Keratinocyte (primary cell): ENCODE results near the gene GALNT7. TPM values are rescaled to one million over a fixed set of nuclear protein-coding genes. Genes with fewer than 3 reads are reported as not detected.
A peak's percentile ranks its signal among the peaks of the same experiment; 100 is the strongest.

Source experiments
- DNase-seq: peaks from one replicate; pipeline ENCODE4 v3.0.0-alpha.2; 2011; ENCODE audit warnings: low read depth, missing footprints, low spot score
- FAIRE-seq: peaks from 2 replicates; lab custom pipeline; 2011; peaks lifted over from hg19 to GRCh38; lab: Jason Lieb, UNC
- H2AFZ ChIP-seq: 2 replicates; pipeline ENCODE4 v1.6.0; 2012; ENCODE audit warnings: low read length, control low read depth, inconsistent platforms; ENCODE audit not compliant: control insufficient read depth
- H3K27ac ChIP-seq: 2 replicates; pipeline ENCODE4 v1.5.1; 2011; ENCODE audit warnings: low read length; ENCODE audit not compliant: control insufficient read depth, insufficient read depth
- H3K27me3 ChIP-seq: 3 replicates; pipeline ENCODE4 v1.6.0; 2011; ENCODE audit warnings: low read length; ENCODE audit not compliant: control insufficient read depth, insufficient read depth; ENCODE audit errors: extremely low read depth
- H3K36me3 ChIP-seq, 2 experiments: 2 replicates in 1 of 2; 3 replicates in 1 of 2; pipeline ENCODE4 v1.5.1; 2011; ENCODE audit warnings: low read length in 2 of 2, mild to moderate bottlenecking in 1 of 2; ENCODE audit not compliant: control insufficient read depth in 2 of 2, insufficient read depth in 2 of 2; ENCODE audit errors: extremely low read depth in 1 of 2
- H3K4me1 ChIP-seq: 3 replicates; pipeline ENCODE4 v1.5.1; 2011; ENCODE audit warnings: low read length; ENCODE audit not compliant: control insufficient read depth, insufficient read depth; ENCODE audit errors: extremely low read depth
- H3K4me2 ChIP-seq: 3 replicates; pipeline ENCODE4 v1.6.0; 2011; ENCODE audit warnings: low read depth, low read length; ENCODE audit not compliant: control insufficient read depth, insufficient read depth; ENCODE audit errors: extremely low read depth
- H3K4me3 ChIP-seq, 3 experiments: fragments of 200-600 bp in 1 of 3; sonication (generic) in 1 of 3; 2 replicates in 2 of 3; 3 replicates in 1 of 3; pipeline ENCODE4 v1.5.1; 2011 to 2016; ENCODE audit warnings: low read length in 3 of 3, mild to moderate bottlenecking in 3 of 3, control low read depth in 2 of 3, inconsistent platforms in 1 of 3, low read depth in 1 of 3, mixed read lengths in 1 of 3, mixed run types in 1 of 3, moderate library complexity in 1 of 3; ENCODE audit not compliant: control insufficient read depth in 2 of 3, insufficient read depth in 2 of 3; ENCODE audit errors: extremely low read depth in 1 of 3
- H3K79me2 ChIP-seq: 2 replicates; pipeline ENCODE4 v1.6.0; 2012; ENCODE audit warnings: low read length; ENCODE audit not compliant: control insufficient read depth, insufficient read depth
- H3K9ac ChIP-seq: 3 replicates; pipeline ENCODE4 v1.6.0; 2011; ENCODE audit warnings: low read length; ENCODE audit not compliant: control insufficient read depth, insufficient read depth; ENCODE audit errors: extremely low read depth
- H3K9me1 ChIP-seq: 3 replicates; pipeline ENCODE4 v1.6.0; 2011; ENCODE audit warnings: low read length; ENCODE audit not compliant: control insufficient read depth, insufficient read depth; ENCODE audit errors: extremely low read depth
- H3K9me3 ChIP-seq: 2 replicates; pipeline ENCODE4 v1.5.1; 2012; ENCODE audit warnings: low read depth, low read length; ENCODE audit not compliant: control insufficient read depth
- H4K20me1 ChIP-seq: 3 replicates; pipeline ENCODE4 v1.6.0; 2011; ENCODE audit warnings: low read length; ENCODE audit not compliant: control insufficient read depth, insufficient read depth; ENCODE audit errors: extremely low read depth
- CTCF ChIP-seq, 3 experiments: IDR thresholded peaks in 1 of 3; conservative IDR thresholded peaks in 1 of 3; optimal IDR thresholded peaks in 1 of 3; 2 replicates in 2 of 3; 3 replicates in 1 of 3; pipeline versions ENCODE3 to v1.5.1; 2011; ENCODE audit warnings: low read length in 3 of 3, mild to moderate bottlenecking in 3 of 3, moderate library complexity in 2 of 3, control low read depth in 1 of 3, inconsistent platforms in 1 of 3; ENCODE audit not compliant: insufficient read depth in 2 of 3; ENCODE audit errors: extremely low read depth in 1 of 3
- EZH2 ChIP-seq: IDR thresholded peaks from one replicate; pipeline ENCODE4 v1.6.1; 2012; ENCODE audit warnings: inconsistent platforms, mild to moderate bottlenecking, low read length, moderate library complexity
- dilution Hi-C: fragments of 300-500 bp; cut with MboI; formaldehyde crosslinking; loops from one replicate; pipeline ENCODE4 v1.7.0; 2020; ENCODE audit warnings: low sequenced_read_pairs; ENCODE audit not compliant: extremely low pct_ligation_motif_present
- polyA plus RNA-seq, 5 experiments: library from polyadenylated mRNA; depleted of rRNA in 3 of 5; stranded (reverse) in 3 of 5; stranded (forward) in 1 of 5; unstranded in 1 of 5; fragments of >200 nt; gene quantifications; 1 replicate in 1 of 5; 2 replicates in 3 of 5; 3 replicates in 1 of 5; pipeline versions ENCODE4 v1.2.1 to v1.2.3, GENCODE V29; 2011 to 2012; ENCODE audit warnings: missing spikeins in 2 of 5, low read depth in 1 of 5, low replicate concordance in 1 of 5

GALNT7 gene
- polyA plus RNA-seq, 1 donor (not counting 4 experiments of a cell fraction or from before 2014, with no cell fraction given): 28.8 TPM

DNA sequence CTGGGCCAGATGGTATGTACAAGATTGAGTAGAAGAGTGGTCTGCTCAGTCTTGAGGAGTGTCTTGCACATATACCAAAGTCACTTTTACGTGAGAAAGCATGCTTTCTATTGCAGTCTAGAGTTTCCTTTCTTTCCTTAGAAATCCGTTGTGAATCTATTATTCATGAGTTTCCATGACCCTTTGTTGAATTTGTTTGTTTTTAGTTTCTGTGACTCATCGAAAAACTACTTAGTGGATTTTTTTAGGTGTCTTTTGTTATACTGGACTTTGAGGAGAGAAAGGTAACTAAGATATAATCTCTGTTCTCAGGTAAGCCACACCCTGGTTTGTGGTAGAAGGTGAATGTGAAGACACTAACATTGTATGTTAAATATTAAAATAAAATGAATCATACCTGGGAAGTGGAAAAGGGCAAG lies 23.0 kb downstream of the GALNT7 start:
- no peak for DNase-seq
- Histone ChIP-seq H3K9ac (no peak overlapping the region), H2AFZ (no peak overlapping the region), H3K9me3 (no peaks in the 10 kb centered on the region), H3K27me3 (no peaks in the 10 kb centered on the region), H3K4me1 (peaks cover 15% of the 10 kb centered on the region), H3K9me1 (no peaks in the 10 kb centered on the region), H3K79me2 (peaks cover 10% of the 10 kb centered on the region), H3K36me3 (no peaks in the 10 kb centered on the region), H4K20me1 (no peaks in the 10 kb centered on the region), H3K4me2 (peak overlapping the region; percentile 33), H3K27ac (peak overlapping the region; percentile 0), H3K4me3 (no peak overlapping the region)
- dilution Hi-C loops: no loop called here
- no peak for TF ChIP-seq EZH2
- no peak for TF ChIP-seq CTCF (optimal IDR thresholded peaks at IDR 0.05 in 1 of 3, IDR thresholded peaks at IDR 0.05 in 1 of 3, conservative IDR thresholded peaks at IDR 0.05 in 1 of 3; ENCODE audit: extremely low read depth in 1 of 3, insufficient read depth in 2 of 3, low read length in 3 of 3)
- FAIRE-seq: peak; percentile 5

DNA sequence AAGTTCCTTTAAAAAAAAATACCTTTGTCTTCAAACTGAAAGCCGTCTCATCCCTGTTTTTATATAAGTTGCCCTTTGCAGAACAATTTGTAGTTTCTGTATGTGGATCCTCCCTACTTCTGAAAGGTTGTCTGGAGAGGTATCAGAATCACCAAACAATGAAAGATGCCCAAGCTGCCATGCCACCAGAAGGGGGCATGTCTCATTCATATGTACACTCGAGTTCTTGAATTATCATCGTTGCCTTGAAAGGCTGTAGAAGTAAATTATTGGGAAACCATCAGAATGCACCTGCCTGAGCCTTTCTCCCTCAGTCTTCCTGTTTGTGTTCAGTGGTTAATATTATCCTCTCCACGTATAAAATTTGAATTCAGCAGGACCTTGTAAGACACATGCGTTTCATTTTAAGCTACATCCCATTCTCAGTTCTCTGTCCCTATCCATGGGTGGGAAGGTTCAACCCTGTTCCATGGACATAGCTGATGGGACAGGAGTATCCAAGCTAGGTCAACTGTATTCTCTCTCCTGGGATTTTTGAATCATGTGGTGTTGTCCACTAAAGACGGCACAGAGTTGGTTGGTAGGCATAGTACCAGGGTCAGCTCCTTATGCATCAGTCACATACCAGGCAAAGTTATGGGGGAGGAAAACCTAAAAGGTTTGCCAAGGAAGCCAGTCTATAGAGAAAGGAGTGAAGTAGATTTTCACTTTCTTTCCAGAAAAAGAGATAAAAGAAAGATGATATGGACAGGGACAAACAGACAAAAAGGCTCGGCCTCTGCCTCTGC lies 24.0 kb downstream of the GALNT7 start:
- Histone ChIP-seq H3K27ac (no peak overlapping the region), H3K9ac (no peak overlapping the region), H2AFZ (no peak overlapping the region), H4K20me1 (no peaks in the 10 kb centered on the region), H3K79me2 (peaks cover 11% of the 10 kb centered on the region), H3K27me3 (no peaks in the 10 kb centered on the region), H3K9me1 (no peaks in the 10 kb centered on the region), H3K36me3 (no peaks in the 10 kb centered on the region), H3K4me3 (no peak overlapping the region), H3K9me3 (no peaks in the 10 kb centered on the region), H3K4me1 (peaks cover 15% of the 10 kb centered on the region), H3K4me2 (no peak overlapping the region)
- DNase-seq (no peak), FAIRE-seq (no peak)
- dilution Hi-C loops: no loop called here
- no peak for TF ChIP-seq EZH2
- peak; percentile 20 to 25 (median 24) for TF ChIP-seq CTCF (optimal IDR thresholded peaks at IDR 0.05 in 1 of 3, IDR thresholded peaks at IDR 0.05 in 1 of 3, conservative IDR thresholded peaks at IDR 0.05 in 1 of 3; ENCODE audit: extremely low read depth in 1 of 3, insufficient read depth in 2 of 3, low read length in 3 of 3)
